Sigmoid colon (tissue), 4 donors: Measurements from ENCODE around the gene CISD2.
"Not testable (repeated sequence)": the region's sequence is repeated elsewhere in the genome, so short reads cannot be mapped to it uniquely, and the experiment has no call there.

Experiments used
- CTCF ChIP-seq, 4 experiments: fragments of 450-650 bp in 3 of 4; fragments of 200-600 bp in 1 of 4; IDR thresholded peaks; one replicate each; pipeline ENCODE4 v1.5.1; 2016 to 2019; ENCODE audit warnings: antibody characterized with exemption in 4 of 4, mild to moderate bottlenecking in 3 of 4, moderate library complexity in 2 of 4
- EP300 ChIP-seq, 4 donors: sonication (generic); formaldehyde crosslinking; IDR thresholded peaks; one replicate each; pipeline ENCODE4 v1.6.1; 2017; ENCODE audit warnings: antibody characterized with exemption in 4 of 4
- POLR2A ChIP-seq, 2 donors: fragments of 450-650 bp; IDR thresholded peaks; one replicate each; pipeline ENCODE4 v1.6.1; 2016; ENCODE audit warnings: antibody characterized with exemption in 2 of 2, mild to moderate bottlenecking in 2 of 2, moderate library complexity in 2 of 2
- POLR2AphosphoS5 ChIP-seq, 4 donors: sonication (generic); formaldehyde crosslinking; IDR thresholded peaks; one replicate each; pipeline ENCODE4 v1.6.1; 2017; ENCODE audit warnings: antibody characterized with exemption in 4 of 4

- not testable (repeated sequence) for TF ChIP-seq CTCF, POLR2A, EP300, POLR2AphosphoS5 (IDR thresholded peaks at IDR 0.05)
Observed at GRCh38 chr4:102897610-102898009, 28.8 kb downstream of the CISD2 start.
